Astrocyte (in vitro differentiated cells and primary cell): ENCODE data around the gene MDK.

Source experiments
- CTCF ChIP-seq: IDR thresholded peaks from 2 replicates; pipeline ENCODE4 v1.5.1; 2011; ENCODE audit warnings: low read depth, mild to moderate bottlenecking, inconsistent platforms, low read length, moderate library complexity; ENCODE audit not compliant: insufficient read depth
- EZH2 ChIP-seq: IDR thresholded peaks from 2 replicates; pipeline ENCODE4 v1.6.1; 2012; ENCODE audit warnings: mild to moderate bottlenecking, low read length, inconsistent platforms; ENCODE audit not compliant: insufficient read depth

- TF ChIP-seq CTCF (peak; percentile 86), EZH2 (no peak)
Measured at GRCh38 chr11:46369458-46370152, 11.9 kb upstream of the MDK start.
